Parathyroid adenoma (tissue), 2 donors: ENCODE data around the gene GPN2.

ENCODE experiments used
- H2AFZ ChIP-seq: fragments of 300-600 bp; sonication (generic); one replicate; pipeline ENCODE4 v1.7.0; 2017; ENCODE audit warnings: antibody characterized with exemption, mild to moderate bottlenecking
- H3K27ac ChIP-seq: fragments of 300-600 bp; sonication (generic); one replicate; pipeline ENCODE4 v1.7.0; 2017
- H3K27me3 ChIP-seq: fragments of 300-600 bp; sonication (generic); one replicate; pipeline ENCODE4 v1.7.0; 2017; ENCODE audit warnings: low read length; ENCODE audit not compliant: control insufficient read depth, insufficient read depth
- H3K36me3 ChIP-seq: fragments of 300-600 bp; sonication (generic); one replicate; pipeline ENCODE4 v1.7.0; 2017; ENCODE audit warnings: low read length; ENCODE audit not compliant: control insufficient read depth, insufficient read depth
- H3K4me1 ChIP-seq: fragments of 300-600 bp; sonication (generic); one replicate; pipeline ENCODE4 v1.7.0; 2017; ENCODE audit warnings: control low read depth
- H3K4me2 ChIP-seq: fragments of 300-600 bp; sonication (generic); one replicate; pipeline ENCODE4 v1.7.0; 2017; ENCODE audit warnings: low read length
- H3K4me3 ChIP-seq: fragments of 300-600 bp; sonication (generic); one replicate; pipeline ENCODE4 v1.7.0; 2017; ENCODE audit warnings: low read depth, low read length
- H3K79me2 ChIP-seq: fragments of 300-600 bp; sonication (generic); one replicate; pipeline ENCODE4 v1.7.0; 2017; ENCODE audit warnings: control low read depth
- H3K9ac ChIP-seq: fragments of 300-600 bp; sonication (generic); one replicate; pipeline ENCODE4 v1.7.0; 2017; ENCODE audit warnings: mild to moderate bottlenecking
- H3K9me3 ChIP-seq: fragments of 300-600 bp; sonication (generic); one replicate; pipeline ENCODE4 v1.7.0; 2017; ENCODE audit warnings: low read length; ENCODE audit not compliant: control insufficient read depth
- TF ChIP-seq, protein P1 (sequence below): fragments of 300-600 bp; sonication (generic); IDR thresholded peaks from one replicate; pipeline ENCODE4 v1.7.0; 2017; ENCODE audit warnings: antibody characterized with exemption, mild to moderate bottlenecking
- donor health status: primary hyperparathyroidism.

GPN2 gene

DNA sequence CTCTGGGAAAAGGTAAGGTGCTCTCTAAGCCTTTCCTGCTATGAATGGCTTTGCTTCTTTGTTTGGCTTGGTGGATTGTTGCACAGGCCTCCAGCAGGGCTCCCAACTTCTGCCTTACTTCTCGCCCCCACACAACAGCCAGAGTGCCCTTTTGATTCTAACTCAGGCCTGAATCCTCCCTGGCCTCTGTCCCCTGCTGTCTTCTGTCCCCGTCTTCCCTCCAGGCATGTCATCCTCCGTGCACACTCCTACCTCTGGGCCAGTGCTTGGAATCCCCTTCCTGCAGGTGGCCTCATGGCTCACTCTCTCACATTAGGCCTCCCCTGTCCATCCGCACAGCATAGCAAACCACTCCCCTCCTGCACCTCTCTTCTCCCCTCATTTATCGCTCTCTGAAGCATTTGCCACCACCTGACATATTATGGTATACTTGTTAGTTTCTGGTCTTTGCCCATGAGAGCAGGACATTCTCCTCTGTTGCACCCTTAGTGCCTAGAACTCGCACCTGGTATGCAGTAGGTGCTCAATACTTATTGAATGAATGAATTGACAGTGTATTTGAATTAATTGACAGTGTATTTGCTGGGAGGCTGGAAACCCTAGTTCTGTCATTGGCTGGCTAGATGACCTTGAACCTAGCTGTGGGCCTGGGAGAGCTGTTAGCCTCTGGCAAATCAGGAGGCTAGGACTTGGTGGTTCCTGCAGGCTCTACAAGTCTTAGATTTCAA, 60.7 kb downstream of the GPN2 start:
- H3K79me2 ChIP-seq: no peaks in the 10 kb centered on the region
- no peak overlapping the region for H3K4me3 ChIP-seq

DNA sequence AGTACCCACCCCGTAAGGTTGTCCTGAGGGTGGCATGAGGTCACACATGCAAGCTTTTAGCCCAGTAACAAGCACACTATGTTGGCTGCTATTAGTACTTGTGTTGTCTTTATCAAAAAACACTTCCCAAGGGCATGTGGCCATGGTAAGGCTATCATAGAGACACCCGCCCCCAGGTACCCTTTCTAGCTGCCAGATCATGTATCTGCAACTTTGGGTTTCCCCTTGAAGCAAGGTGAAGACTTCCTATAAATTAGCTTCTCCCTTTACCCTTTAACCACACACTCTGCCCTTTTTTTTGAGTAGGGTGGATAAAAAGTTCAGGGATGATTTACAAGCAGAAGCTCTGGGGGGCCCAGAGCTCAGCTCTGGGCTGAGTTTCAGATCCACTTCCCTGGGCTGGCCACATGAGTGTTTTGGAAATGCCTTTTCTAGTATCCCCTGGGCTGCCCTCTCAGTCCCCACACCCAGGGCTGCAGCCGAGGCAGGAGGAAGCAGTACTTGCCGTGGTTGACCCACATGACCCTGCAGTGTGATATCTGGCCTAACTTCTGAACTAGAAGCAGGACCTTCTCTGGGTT, 61.6 kb downstream of the GPN2 start:
- Histone ChIP-seq H3K4me3 (peak overlapping the region; percentile 4), H3K79me2 (no peaks in the 10 kb centered on the region), H3K4me2 (no peak overlapping the region), H3K27ac (no peak overlapping the region), H3K9ac (no peak overlapping the region), H3K27me3 (no peaks in the 10 kb centered on the region), H3K4me1 (peaks cover 3% of the 10 kb centered on the region), H3K36me3 (no peaks in the 10 kb centered on the region), H3K9me3 (no peaks in the 10 kb centered on the region), H2AFZ (no peak overlapping the region)
- TF ChIP-seq, protein P1, sequence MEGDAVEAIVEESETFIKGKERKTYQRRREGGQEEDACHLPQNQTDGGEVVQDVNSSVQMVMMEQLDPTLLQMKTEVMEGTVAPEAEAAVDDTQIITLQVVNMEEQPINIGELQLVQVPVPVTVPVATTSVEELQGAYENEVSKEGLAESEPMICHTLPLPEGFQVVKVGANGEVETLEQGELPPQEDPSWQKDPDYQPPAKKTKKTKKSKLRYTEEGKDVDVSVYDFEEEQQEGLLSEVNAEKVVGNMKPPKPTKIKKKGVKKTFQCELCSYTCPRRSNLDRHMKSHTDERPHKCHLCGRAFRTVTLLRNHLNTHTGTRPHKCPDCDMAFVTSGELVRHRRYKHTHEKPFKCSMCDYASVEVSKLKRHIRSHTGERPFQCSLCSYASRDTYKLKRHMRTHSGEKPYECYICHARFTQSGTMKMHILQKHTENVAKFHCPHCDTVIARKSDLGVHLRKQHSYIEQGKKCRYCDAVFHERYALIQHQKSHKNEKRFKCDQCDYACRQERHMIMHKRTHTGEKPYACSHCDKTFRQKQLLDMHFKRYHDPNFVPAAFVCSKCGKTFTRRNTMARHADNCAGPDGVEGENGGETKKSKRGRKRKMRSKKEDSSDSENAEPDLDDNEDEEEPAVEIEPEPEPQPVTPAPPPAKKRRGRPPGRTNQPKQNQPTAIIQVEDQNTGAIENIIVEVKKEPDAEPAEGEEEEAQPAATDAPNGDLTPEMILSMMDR: no peak

More for the DNA sequence above, 60.7 kb downstream of the GPN2 start:
- no peak overlapping the region for H3K27ac ChIP-seq
- H3K9me3 ChIP-seq: no peaks in the 10 kb centered on the region
- no peak overlapping the region for H2AFZ ChIP-seq
- TF ChIP-seq, protein P1: no peak
- H3K4me2 ChIP-seq: no peak overlapping the region
- no peak overlapping the region for H3K9ac ChIP-seq
- H3K36me3 ChIP-seq: no peaks in the 10 kb centered on the region
- H3K27me3 ChIP-seq: no peaks in the 10 kb centered on the region
- peaks cover 3% of the 10 kb centered on the region for H3K4me1 ChIP-seq

DNA sequence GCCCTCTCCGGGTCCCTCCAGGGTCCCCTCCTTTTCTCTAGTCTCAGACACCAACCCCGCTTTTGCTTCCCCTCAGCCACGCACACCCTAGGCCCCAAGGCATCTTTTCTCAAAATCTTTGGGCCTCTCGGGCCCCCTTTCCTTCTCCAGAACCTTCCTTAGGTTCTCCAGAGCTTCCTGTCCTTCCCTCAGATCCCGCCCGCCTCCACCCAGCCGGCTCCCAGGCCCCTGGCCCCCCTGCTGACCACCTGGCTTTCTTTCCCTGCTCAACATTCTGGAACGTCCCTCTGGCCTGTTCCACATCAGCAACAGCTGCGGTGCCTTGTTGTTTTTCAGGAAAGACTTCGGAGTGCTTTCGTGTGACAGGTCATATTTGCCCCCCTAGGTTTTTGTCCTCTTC, 62.4 kb downstream of the GPN2 start:
- TF ChIP-seq, protein P1: no peak
- Histone ChIP-seq H3K27me3 (no peaks in the 10 kb centered on the region), H3K9ac (no peak overlapping the region), H3K27ac (no peak overlapping the region), H3K36me3 (no peaks in the 10 kb centered on the region), H3K4me2 (peak overlapping the region; percentile 75), H3K4me1 (peaks cover 3% of the 10 kb centered on the region), H3K4me3 (peak overlapping the region; percentile 45), H3K9me3 (no peaks in the 10 kb centered on the region), H3K79me2 (no peaks in the 10 kb centered on the region), H2AFZ (peak overlapping the region; percentile 73)

DNA sequence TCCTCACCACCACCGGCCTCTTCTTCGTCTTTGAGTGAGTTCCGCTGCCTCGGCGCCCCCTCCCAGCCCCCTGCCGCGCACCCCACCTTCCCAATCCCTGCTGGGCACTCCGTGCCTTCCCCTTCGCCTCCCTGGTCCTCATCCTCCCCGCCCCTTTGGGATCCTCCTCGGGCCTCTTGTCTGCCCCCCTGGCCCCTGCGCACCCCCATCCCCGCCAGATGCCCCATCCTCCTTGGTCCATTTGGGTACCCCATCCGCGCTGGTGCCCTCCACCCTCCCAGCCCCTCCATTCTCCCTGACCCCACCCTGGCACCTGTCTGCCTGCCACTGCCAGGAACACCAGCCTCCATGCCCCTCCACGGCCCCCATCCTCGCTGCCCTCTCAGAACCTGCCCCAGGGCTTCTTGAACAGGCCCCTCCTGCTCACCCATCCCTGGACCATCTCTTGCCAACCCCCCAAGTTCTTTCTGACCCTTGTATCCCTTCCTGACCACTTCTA, 62.9 kb downstream of the GPN2 start:
- no peak overlapping the region for H3K9ac ChIP-seq
- H3K27ac ChIP-seq: no peak overlapping the region
- H3K4me2 ChIP-seq: peak overlapping the region; percentile 75
- H2AFZ ChIP-seq: peak overlapping the region; percentile 73
- H3K27me3 ChIP-seq: no peaks in the 10 kb centered on the region
- H3K36me3 ChIP-seq: no peaks in the 10 kb centered on the region
- no peaks in the 10 kb centered on the region for H3K9me3 ChIP-seq
- peaks cover 3% of the 10 kb centered on the region for H3K4me1 ChIP-seq
- TF ChIP-seq, protein P1: no peak
- H3K4me3 ChIP-seq: peak overlapping the region; percentile 45
- no peaks in the 10 kb centered on the region for H3K79me2 ChIP-seq
